Activated CD4-positive, alpha-beta T cell treated with anti-CD3 and anti-CD28 coated beads for 4 hours (primary cell): ENCODE measurements around the gene IGF1R.

ENCODE experiments used
- DNase-seq, 2 donors: peaks; one replicate each; pipeline ENCODE4 v3.0.0-alpha.2; 2020

IGF1R gene

DNA sequence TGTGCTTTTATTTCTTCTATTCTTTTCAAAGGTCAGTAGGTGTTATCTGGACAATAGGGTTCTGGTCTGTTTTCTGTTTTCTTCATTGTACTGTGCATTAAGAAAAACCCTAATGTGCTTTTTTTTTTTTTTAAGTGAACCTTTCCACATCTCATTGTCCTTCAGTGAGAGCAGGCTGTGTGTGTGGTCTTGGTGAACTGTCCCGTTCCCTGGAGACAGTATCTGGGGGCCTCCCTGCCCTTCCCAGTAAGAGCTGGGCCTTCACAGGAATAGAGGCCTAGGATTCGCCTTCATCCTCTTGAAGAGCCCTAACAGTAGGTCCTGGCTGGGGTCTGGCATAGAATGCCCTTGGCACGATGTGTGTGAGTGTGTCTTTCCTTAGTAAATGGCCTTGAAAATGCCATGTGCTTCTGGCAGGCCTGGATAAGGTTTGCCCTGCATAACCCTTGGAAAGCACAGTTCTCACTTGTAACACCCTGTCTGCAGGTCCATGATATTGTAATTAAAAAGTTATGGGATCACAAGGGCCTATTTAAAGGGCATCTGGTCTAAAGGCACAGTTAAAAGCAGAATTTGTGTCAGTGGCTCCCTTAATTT, 81.2 kb downstream of the IGF1R start:
- DNase-seq: no peak

DNA sequence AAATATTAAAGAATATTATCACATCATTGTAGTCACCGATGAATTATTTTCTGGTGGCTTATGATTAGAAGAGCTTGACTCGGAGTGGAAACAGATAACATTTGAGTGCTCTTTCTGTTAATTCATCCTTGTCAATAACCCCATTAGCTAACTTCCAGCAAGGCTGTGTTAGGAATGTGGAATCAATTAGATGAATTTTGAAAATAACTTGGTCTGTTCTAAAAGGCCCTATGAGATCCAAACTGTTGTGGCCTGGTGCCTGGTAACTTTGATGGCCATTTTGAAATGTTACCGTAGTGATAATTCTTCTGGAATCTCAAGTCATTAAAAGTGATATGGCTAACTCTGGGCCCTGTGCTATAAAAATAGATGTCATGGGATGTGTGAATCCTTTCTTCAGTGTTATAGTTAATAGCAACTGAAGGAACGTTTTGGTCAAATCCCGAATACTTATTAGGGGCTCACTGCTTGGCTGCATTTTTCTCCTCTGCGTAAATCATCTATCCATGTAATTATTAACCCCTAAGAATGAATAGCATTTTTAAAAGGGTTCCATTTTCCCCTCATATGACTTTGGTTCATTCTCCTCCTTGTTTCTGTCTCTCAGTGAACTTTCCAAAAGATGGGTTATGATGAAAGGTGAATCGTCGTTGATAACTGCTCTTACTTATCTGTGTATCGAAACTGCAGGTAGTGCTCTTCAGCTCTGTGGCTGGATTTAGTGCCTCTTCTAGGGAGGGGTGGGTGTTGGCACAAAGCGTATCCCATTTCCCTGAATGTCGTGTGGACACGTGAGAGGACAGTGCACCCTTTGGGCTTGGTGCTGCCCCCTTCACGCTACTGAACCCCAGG, 82.7 kb downstream of the IGF1R start:
- no peak for DNase-seq

DNA sequence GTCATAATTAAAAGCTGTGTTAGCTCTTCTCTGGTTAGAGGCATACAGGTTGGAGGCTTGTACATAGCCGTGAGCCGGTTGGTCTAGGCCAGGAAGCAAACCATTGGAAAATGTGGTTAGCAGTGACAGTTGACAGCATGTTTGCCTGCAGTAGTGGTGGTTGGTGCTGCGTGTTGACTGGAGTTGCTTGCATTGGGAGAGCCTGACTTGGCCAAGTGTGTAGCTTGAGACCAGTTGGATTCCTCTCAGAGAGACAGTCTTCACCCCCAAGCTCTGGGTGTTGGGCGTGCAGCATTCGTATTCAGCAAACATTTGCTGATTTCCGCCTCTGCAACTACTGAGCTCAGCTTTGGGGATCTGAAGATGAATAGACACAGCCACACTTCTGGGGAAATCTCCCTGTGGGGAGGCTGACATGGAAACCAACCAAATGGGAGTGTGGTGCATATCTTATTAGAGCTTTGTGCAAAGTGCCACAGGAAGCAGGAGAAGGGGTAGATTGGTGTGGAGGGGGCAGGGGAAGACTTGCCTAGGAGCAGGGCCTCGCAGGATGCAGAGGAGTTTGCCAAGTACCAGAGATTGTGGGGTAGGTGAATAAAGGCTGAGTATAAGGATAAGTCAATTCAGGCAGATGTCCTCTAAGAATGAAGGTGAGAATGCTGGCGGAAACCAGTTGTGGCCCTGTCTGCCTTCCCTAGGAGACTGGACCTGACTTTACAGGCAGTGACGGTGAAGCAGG, 83.5 kb downstream of the IGF1R start:
- DNase-seq: no peak

GRCh38 chr15:98733098-98733497, 84.8 kb downstream of the IGF1R start:
- DNase-seq: no peak

DNA sequence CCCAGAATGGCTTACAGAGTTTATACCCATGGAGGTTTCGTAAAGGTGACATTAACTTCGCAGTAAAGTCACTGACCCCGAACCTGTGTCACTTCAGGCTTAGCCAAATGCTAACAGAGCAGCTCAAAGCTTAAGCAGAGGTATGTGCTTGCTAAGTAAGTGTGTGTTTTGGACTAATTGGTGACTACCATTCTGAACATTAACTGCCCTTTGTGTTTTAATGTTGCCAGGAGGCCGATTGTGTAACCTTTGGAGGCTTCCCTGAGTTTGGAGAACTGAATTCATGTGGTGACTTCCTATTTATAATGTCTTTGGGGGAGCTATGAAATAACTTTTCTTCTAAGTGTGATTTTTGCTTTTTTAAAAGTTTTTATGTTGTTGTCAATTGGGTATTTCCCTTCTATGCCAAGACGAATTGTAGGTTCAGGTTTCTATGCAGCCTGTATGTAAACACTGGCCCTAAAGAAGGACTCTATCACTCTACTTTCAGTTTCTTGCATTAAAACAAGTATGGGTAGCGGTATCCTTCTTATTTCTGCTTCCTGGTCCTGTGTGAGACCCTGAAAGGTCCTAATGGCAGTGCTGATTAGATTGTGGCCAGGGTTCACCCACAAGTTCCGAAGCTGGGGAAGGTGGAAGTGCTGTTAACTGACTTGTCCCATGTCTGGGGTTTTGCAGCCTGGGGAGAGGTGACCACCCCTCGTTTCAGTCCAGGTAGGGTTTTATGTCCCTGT, 86.3 kb downstream of the IGF1R start:
- no peak for DNase-seq

DNA sequence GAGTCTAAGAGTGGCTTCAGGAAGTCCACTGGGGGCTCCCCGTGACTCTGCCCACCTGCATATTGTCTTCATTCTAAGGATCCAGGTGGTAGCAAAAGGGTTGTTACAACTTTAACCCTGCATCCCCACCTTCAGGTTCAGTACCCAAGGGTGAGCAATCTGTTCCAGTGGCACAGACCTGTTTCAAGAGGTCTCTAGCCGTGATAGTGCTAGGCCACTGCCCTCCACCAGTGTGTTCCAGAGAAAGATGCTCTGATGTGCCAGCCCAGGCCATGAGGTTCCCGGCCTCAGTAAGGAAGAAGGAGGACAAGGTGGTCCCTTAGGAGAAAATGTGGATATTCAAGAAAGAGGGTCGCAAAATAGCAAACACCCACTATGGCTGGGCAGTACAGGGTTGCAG, 87.0 kb downstream of the IGF1R start:
- no peak for DNase-seq

DNA sequence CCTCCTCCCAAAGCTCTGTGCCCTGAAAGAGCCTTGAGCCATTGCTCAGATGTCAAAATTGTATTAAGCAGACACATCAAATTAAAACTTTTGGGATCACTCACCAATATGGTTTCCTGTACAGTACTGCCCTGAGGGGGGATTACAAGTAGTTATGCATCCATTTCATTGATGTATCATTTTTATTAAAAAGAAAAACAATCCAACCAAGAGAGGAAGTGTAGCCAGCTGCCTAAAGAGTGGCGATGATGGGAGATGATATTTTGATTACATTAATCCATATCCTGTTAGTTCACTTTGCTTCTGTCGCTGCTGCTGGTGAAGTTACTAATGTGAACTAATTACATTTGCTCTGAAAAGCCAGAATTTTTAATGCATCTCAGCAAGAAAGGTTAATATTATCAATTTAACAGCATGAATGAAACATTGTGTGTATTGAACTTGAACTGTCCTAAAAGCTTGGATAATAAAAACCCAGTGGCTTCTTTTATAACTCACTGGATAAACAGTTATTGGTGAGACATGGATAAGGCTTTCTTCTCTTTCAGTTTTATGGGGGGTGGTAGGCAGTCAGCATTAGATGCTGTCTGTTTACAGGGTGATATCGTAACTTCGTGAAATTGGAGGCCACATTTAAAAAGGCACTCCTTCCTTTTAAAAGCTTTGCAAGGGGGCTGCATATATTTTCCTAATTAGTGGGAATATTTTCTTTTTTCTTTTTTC, 87.7 kb downstream of the IGF1R start:
- DNase-seq: no peak

- DNase-seq: no peak
These were observed 88.8 kb downstream of the IGF1R start for GRCh38 chr15:98737159-98737558.

DNA sequence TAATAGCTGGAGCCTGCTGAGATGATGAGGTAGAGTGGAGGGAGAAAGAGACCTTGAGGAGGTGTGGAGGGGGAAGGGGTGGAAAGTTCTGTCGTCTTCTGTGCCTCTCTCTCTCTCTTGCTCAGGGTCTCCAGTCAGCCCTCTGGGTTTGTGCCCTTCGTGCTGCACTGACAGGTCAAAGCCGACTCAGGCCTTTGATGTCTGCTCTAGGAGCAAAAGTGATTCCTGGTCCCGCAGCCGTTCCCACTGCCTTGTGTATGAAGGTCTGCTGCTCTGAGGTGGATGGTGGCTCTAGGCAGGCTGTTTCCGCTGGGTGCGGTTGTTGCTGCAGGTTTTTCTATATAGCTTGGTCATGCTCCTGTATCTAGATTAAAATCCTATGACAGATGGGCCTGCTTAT, 89.4 kb downstream of the IGF1R start:
- no peak for DNase-seq

DNA sequence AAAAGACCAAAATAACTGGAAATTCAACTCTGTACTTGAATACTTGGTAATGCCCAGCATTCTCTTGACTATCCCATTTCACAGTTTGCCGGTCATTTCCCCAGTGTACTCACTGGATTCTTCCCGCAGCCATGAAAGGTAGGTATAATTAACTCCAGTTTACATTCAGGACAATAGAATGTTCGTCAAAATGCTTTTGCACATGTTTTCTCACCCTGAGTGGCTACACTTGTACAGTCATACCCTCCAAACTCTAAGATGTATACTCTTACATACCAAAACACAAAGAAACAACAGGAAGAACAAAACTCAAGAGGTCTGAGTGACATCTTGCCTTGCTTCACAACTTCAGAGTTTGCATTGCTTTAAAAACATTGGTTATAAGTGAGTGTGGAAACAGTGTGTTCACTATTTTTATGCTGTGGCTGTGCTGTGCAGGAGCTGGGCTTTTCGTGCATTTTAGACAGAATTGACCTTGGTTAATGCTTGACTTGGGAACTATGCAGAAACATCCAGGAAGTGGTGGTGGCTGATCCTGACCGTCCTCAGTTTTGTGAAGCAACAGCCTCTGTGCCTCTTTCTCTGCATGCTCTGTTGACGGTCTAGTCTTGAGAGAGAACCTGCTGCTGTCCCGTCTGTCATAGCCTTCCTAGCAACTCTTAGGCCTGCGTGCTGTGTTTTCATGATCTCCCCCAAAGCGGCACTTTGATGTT, 90.5 kb downstream of the IGF1R start:
- DNase-seq: no peak

DNA sequence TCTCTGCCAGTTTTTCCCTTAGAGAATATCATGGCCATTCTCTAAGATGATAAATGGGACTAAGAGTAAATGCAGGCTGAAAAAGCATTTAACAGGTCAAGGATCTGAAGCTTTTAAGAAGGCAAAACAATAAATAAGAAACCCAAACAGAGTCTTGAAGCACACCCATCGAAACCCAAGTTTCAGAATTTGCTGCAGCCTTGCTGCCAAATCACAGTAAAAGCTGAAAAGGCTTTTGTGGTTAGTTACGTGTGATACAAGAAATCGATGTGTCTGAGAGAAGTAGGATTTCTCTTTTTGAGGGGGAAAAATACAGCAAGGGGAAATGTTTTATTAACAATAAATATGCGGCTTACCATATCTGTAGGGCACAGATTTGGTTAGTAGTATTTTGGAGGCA, 92.0 kb downstream of the IGF1R start:
- no peak for DNase-seq

GRCh38 chr15:98740963-98741362, 92.6 kb downstream of the IGF1R start:
- DNase-seq: no peak

DNA sequence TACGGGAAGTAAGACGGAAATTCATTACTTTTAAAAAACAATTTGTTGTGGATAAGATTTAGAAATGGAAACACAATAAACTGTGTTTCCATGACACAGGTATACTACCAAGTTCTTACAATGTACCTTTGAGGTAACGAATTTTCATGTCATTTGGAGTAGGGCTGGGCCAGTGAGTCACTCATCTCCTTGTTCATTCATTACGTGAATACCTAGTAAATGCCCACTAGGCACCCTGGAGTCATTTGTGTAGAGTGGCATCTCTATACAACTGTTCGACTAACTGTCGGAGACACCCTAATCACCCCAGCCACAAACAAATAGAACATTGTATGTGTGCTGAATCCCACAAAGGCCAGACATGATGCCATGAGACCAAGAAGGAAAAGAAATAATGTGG, 94.8 kb downstream of the IGF1R start:
- DNase-seq: no peak

- DNase-seq: no peak
These were observed 96.2 kb downstream of the IGF1R start for GRCh38 chr15:98744506-98744905.

GRCh38 chr15:98745179-98745578, 96.8 kb downstream of the IGF1R start:
- no peak for DNase-seq

DNA sequence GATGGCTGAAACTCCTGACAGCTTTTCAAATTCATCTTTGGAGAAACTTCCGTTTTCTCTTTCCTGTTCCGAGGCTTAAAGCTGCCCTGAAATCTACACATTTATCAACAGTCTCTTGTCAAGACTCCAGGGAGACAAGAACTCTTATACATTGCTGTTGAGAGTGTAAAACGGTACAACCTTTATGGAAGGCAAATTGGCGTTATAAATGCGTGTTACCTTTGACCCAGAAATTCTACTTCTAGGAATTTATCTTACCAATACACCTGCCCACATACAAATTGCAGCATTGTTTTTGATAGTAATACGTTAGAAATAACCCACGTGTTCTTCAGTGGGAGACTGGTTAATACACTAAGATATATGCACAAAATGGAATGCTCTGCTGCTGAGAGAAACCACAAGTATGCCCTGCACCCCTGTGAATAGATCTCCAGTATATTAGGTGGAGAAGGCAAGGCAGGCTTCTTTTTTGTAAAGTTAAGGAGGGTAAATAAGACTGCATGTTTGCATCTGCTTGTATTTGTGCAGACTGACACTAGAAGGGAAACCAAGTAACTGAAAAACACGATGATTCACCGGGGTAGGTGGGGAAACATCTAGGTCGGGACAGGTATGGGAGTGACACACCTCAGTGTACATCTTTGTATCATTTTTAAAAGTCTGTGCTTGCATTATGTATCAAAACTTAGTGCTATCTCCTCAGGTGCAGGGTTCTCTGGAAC, 97.5 kb downstream of the IGF1R start:
- DNase-seq: no peak

DNA sequence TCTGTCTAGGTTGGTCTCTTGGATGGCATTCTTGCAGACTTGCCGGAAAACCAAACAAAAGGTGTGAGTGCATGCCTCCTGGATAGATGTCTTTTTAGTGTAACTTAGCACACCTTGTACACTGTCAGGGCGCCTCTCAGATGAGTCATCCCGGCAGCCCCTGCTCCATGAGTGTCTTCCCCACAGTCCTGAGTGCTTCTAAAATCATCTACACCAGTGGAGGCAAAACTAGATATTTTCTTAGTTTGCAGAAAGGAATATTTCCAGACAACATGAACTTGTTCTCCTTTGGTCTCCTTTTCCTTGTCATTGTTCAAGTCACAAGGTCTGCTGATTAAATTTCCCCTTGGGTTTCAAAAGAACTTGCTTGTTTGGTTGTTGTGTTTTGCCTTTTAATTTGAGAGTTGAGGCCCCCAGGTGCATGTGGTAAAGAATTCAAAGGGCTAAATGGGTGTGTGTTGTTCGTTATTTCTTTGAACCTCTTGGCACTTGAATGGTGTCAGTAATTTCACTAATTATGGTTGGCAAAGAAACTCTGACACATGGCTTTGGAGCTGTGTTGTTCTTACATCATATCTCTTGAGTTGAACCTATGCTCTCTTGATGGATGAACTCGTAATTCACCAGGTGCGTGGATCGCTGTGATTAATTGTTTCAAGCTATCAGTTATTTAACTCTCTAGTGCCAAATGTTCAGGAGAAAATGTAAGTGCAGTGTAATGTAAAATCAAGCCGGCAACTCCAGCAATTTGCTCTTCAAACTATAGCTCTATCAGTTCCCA, 98.2 kb downstream of the IGF1R start:
- DNase-seq: no peak

- no peak for DNase-seq
These were observed 103.4 kb downstream of the IGF1R start for GRCh38 chr15:98751767-98752166.

DNA sequence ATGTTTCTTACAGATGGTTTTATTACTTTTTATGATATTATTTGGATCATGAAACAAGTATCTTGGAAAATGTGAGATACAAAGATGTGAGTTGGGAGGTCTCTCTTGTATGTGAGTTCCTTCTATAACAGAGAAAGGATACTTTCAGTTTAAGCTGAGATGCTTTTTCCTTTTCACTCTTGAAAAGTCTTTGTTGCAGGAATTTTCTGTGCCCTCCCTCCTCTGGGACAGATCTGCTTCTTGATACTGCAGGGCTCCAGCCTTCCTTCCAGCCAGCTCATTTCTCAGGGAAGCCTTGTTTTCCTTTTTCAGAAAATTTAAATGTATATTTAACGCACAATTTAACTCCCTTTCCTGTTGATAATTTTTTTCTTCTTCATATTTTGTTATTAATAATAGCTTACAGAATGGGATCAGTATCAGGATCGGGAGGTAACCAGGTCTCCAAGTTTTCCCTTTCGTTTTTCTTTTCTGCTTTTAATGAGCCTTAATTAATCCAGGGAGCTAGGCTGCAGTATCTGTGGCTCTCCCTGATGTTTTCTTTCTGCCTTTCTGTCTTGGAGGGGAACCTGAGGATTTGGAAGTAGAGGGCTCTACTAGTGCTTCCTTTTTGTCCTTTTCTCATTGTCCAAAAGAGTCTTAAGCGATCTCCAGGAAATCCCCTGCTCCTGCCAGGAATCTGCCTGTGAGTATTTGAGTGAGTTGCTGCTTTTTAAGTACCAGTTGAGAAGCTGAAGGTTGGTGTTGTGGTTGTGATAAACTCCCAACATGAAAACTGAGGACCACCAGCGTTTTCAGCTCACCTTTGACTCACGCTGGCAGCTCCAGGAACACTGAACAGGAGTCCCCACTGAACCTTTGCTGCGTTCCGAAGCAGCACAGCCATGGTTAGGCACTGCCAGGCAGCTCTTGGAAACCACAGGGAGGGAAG, 105.7 kb downstream of the IGF1R start:
- no peak for DNase-seq
